H9 (cell line): ENCODE results near the gene KRTAP1-1. TPM values are rescaled to one million over a fixed set of nuclear protein-coding genes. Genes with fewer than 3 reads are reported as not detected.

Experiments used
- DNase-seq: peaks from one replicate; pipeline ENCODE4 v3.0.0-alpha.2; 2017
- H2AFZ ChIP-seq: one replicate; pipeline ENCODE4 v1.6.1; 2013; ENCODE audit warnings: mild to moderate bottlenecking, low read length, control low read depth, moderate library complexity
- H2AK5ac ChIP-seq: 2 replicates; pipeline ENCODE4 v1.6.1; 2013; ENCODE audit warnings: low read length, control low read depth, mixed read lengths; ENCODE audit not compliant: insufficient read length
- H2BK120ac ChIP-seq: one replicate; pipeline ENCODE4 v1.6.1; 2013; ENCODE audit warnings: low read depth, mild to moderate bottlenecking, low read length, control low read depth, inconsistent platforms; ENCODE audit not compliant: poor library complexity, severe bottlenecking
- H2BK12ac ChIP-seq: 2 replicates; pipeline ENCODE4 v1.6.1; 2013; ENCODE audit warnings: low read length, control low read depth, mixed read lengths, low read depth; ENCODE audit not compliant: insufficient read length
- H2BK15ac ChIP-seq: 2 replicates; pipeline ENCODE4 v1.6.1; 2013; ENCODE audit warnings: low read depth, low read length, control low read depth
- H2BK20ac ChIP-seq: one replicate; pipeline ENCODE4 v1.6.1; 2013; ENCODE audit warnings: low read depth, mild to moderate bottlenecking, low read length, control low read depth, inconsistent platforms; ENCODE audit not compliant: poor library complexity, severe bottlenecking
- H2BK5ac ChIP-seq: 2 replicates; pipeline ENCODE4 v1.6.1; 2013; ENCODE audit warnings: low read length, control low read depth, mixed read lengths; ENCODE audit not compliant: insufficient read length
- H3K14ac ChIP-seq: 2 replicates; pipeline ENCODE4 v1.6.1; 2013; ENCODE audit warnings: low read length, control low read depth; ENCODE audit not compliant: insufficient read depth
- H3K18ac ChIP-seq: 2 replicates; pipeline ENCODE4 v1.6.1; 2013; ENCODE audit warnings: low read depth, mild to moderate bottlenecking, mixed read lengths, low read length, control low read depth; ENCODE audit not compliant: insufficient read length
- H3K23ac ChIP-seq: 2 replicates; pipeline ENCODE4 v1.6.1; 2013; ENCODE audit warnings: low read length, control low read depth, mixed read lengths, low read depth; ENCODE audit not compliant: insufficient read length
- H3K23me2 ChIP-seq: 2 replicates; pipeline ENCODE4 v1.6.1; 2013; ENCODE audit warnings: low read depth, mild to moderate bottlenecking, mixed read lengths, low read length, control low read depth; ENCODE audit not compliant: insufficient read length, poor library complexity, severe bottlenecking
- H3K27ac ChIP-seq: 2 replicates; pipeline ENCODE4 v1.5.1; 2013; ENCODE audit warnings: low read length, control low read depth, mixed read lengths, low read depth; ENCODE audit not compliant: insufficient read length
- H3K27me3 ChIP-seq: 2 replicates; pipeline ENCODE4 v1.6.1; 2013; ENCODE audit warnings: low read length, control low read depth, inconsistent platforms; ENCODE audit not compliant: insufficient read depth
- H3K4ac ChIP-seq: 2 replicates; pipeline ENCODE4 v1.6.1; 2013; ENCODE audit warnings: low read depth, mild to moderate bottlenecking, control low read depth, inconsistent platforms, low read length, moderate library complexity
- H3K4me1 ChIP-seq: 2 replicates; pipeline ENCODE4 v1.6.1; 2013; ENCODE audit warnings: low read length, control low read depth, inconsistent platforms; ENCODE audit not compliant: insufficient read depth
- H3K4me2 ChIP-seq: 2 replicates; pipeline ENCODE4 v1.6.1; 2013; ENCODE audit warnings: low read length, control low read depth, mixed read lengths; ENCODE audit not compliant: insufficient read length, insufficient read depth
- H3K56ac ChIP-seq: 2 replicates; pipeline ENCODE4 v1.6.1; 2013; ENCODE audit warnings: low read depth, mild to moderate bottlenecking, mixed read lengths, low read length, control low read depth; ENCODE audit not compliant: insufficient read length
- H3K79me1 ChIP-seq: 2 replicates; pipeline ENCODE4 v1.6.1; 2013; ENCODE audit warnings: low read depth, mild to moderate bottlenecking, moderate library complexity, low read length, control low read depth, inconsistent platforms; ENCODE audit not compliant: insufficient read depth, poor library complexity, severe bottlenecking
- H3K79me2 ChIP-seq: 2 replicates; pipeline ENCODE4 v1.6.1; 2013; ENCODE audit warnings: low read length, control low read depth, inconsistent platforms; ENCODE audit not compliant: insufficient read depth
- H3K9ac ChIP-seq: 2 replicates; pipeline ENCODE4 v1.6.1; 2013; ENCODE audit warnings: low read length, control low read depth, mixed read lengths; ENCODE audit not compliant: insufficient read length; ENCODE audit errors: extremely low read depth
- H3K9me3 ChIP-seq: one replicate; pipeline ENCODE4 v1.6.1; 2013; ENCODE audit warnings: low read depth, low read length, inconsistent platforms; ENCODE audit not compliant: control insufficient read depth
- H3T11ph ChIP-seq: one replicate; pipeline ENCODE4 v1.6.1; 2013; ENCODE audit warnings: mild to moderate bottlenecking, low read length, control low read depth, inconsistent platforms
- H4K20me1 ChIP-seq: one replicate; pipeline ENCODE4 v1.6.1; 2013; ENCODE audit not compliant: control insufficient read depth, insufficient read length, insufficient read depth
- H4K5ac ChIP-seq: 2 replicates; pipeline ENCODE4 v1.6.1; 2013; ENCODE audit warnings: low read depth, mild to moderate bottlenecking, mixed read lengths, low read length, control low read depth; ENCODE audit not compliant: insufficient read length
- H4K8ac ChIP-seq: replicated peaks from 2 replicates; pipeline ENCODE4 v1.6.1; 2013; ENCODE audit warnings: low read length, control low read depth, mixed read lengths, low read depth; ENCODE audit not compliant: insufficient read length
- H4K91ac ChIP-seq: 2 replicates; pipeline ENCODE4 v1.6.1; 2013; ENCODE audit warnings: low read depth, mild to moderate bottlenecking, moderate library complexity, mixed read lengths, low read length, control low read depth; ENCODE audit not compliant: insufficient read length
- H3K27ac Mint-ChIP-seq, 3 experiments: 2 replicates in 2 of 3; 3 replicates in 1 of 3; pipeline ENCODE4 v1.8.0; 2020 to 2021; ENCODE audit warnings: mixed read lengths in 3 of 3, mild to moderate bottlenecking in 1 of 3, moderate library complexity in 1 of 3
- H3K27me3 Mint-ChIP-seq: 2 replicates; pipeline ENCODE4 v1.8.0; 2021; ENCODE audit warnings: low read depth, mild to moderate bottlenecking, moderate library complexity, mixed read lengths
- H3K36me3 Mint-ChIP-seq, 3 experiments: 2 replicates in 2 of 3; 3 replicates in 1 of 3; pipeline ENCODE4 v1.8.0; 2020 to 2021; ENCODE audit warnings: low read depth in 3 of 3, mixed read lengths in 3 of 3; ENCODE audit not compliant: insufficient read depth in 1 of 3
- H3K4me1 Mint-ChIP-seq, 2 experiments: 2 replicates each; pipeline ENCODE4 v1.8.0; 2020; ENCODE audit warnings: mixed read lengths in 2 of 2
- H3K4me3 Mint-ChIP-seq, 2 experiments: 2 replicates in 1 of 2; 3 replicates in 1 of 2; pipeline ENCODE4 v1.8.0; 2020 to 2021; ENCODE audit warnings: mild to moderate bottlenecking in 2 of 2, mixed read lengths in 2 of 2, moderate library complexity in 1 of 2
- H3K9me3 Mint-ChIP-seq, 2 experiments: 2 replicates in 1 of 2; 3 replicates in 1 of 2; pipeline ENCODE4 v1.8.0; 2020; ENCODE audit warnings: mild to moderate bottlenecking in 2 of 2, mixed read lengths in 2 of 2, moderate library complexity in 1 of 2
- CTCF ChIP-seq: fragments of 200-600 bp; sonication (generic); conservative IDR thresholded peaks from 3 replicates; pipeline ENCODE4 v1.8.0; 2021; ENCODE audit warnings: antibody characterized with exemption, mild to moderate bottlenecking
- WGBS: extraction: QIAGEN DNeasy Blood & Tissue Kit; methylation state at CpG from one replicate; pipeline ENCODE4 v1.1.7; 2013; ENCODE audit warnings: missing lambda C conversion rate, low lambda C conversion rate, mixed read lengths; ENCODE audit not compliant: insufficient read length; ENCODE audit errors: extremely low coverage; 5-methylcytosine and 5-hydroxymethylcytosine counted together
- total RNA-seq: library from RNA; stranded (reverse); gene quantifications from 2 replicates; pipeline ENCODE4 v1.2.1, GENCODE V29; 2021

Gene KRTAP1-1
- total RNA-seq, 1 experiment from 2014 or later: not detected

GRCh38 chr17:41054025-41054424, 12.8 kb upstream of the KRTAP1-1 start:
- H2BK120ac ChIP-seq: no peak overlapping the region
- H2AFZ ChIP-seq: no peak overlapping the region
- no peaks in the 10 kb centered on the region for H3K9me3 ChIP-seq
- H2BK12ac ChIP-seq: no peak overlapping the region
- H3K4me1 Mint-ChIP-seq: peaks cover 11% of the 10 kb centered on the region in 2 experiments
- no peak for TF ChIP-seq CTCF
- H3K36me3 Mint-ChIP-seq: no peaks in the 10 kb centered on the region; a peak in 1 of 7 replicates
- H3K9ac ChIP-seq: no peak overlapping the region
- H3K79me1 ChIP-seq: no peaks in the 10 kb centered on the region
- H4K5ac ChIP-seq: no peak overlapping the region
- no peak overlapping the region for H4K8ac ChIP-seq
- H3K18ac ChIP-seq: no peak overlapping the region
- H3K27me3 Mint-ChIP-seq: no peaks in the 10 kb centered on the region
- H2BK5ac ChIP-seq: no peak overlapping the region
- H3K23ac ChIP-seq: no peak overlapping the region
- no peak overlapping the region for H3K56ac ChIP-seq
- H3K4me1 ChIP-seq: no peaks in the 10 kb centered on the region
- H3K4me3 Mint-ChIP-seq: no peak overlapping the region
- H4K91ac ChIP-seq: no peak overlapping the region
- H3K9me3 Mint-ChIP-seq: peaks cover 0 to 6% of the 10 kb centered on the region in 2 experiments; a peak in 2 of 5 replicates
- no peaks in the 10 kb centered on the region for H3K23me2 ChIP-seq
- no peak overlapping the region for H3K4me2 ChIP-seq
- H3K27me3 ChIP-seq: no peaks in the 10 kb centered on the region
- no peak overlapping the region for H2BK20ac ChIP-seq
- H2AK5ac ChIP-seq: no peak overlapping the region
- no peak overlapping the region for H3K27ac ChIP-seq
- H3K14ac ChIP-seq: no peak overlapping the region
- WGBS: no CpG with 5 or more reads among the region's 4 CpGs
- no peaks in the 10 kb centered on the region for H3K79me2 ChIP-seq
- no peak for DNase-seq
- no peak overlapping the region for H3K27ac Mint-ChIP-seq
- no peaks in the 10 kb centered on the region for H4K20me1 ChIP-seq
- no peak overlapping the region for H3K4ac ChIP-seq
- H2BK15ac ChIP-seq: no peak overlapping the region
- H3T11ph ChIP-seq: no peak overlapping the region
